HL-60 (cell line): Measurements from ENCODE around the gene POLR3A.
"Not testable (repeated sequence)": the region's sequence is repeated elsewhere in the genome, so short reads cannot be mapped to it uniquely, and the experiment has no call there.

Experiments
- GABPA ChIP-seq: IDR thresholded peaks from 2 replicates; pipeline ENCODE4 v1.6.1; 2012; ENCODE audit warnings: low read depth
- TF ChIP-seq, protein P1 (sequence below): IDR thresholded peaks from one replicate; pipeline ENCODE4 v1.5.1; 2011; ENCODE audit warnings: low read length, control low read depth, inconsistent platforms; ENCODE audit not compliant: insufficient read depth

DNA sequence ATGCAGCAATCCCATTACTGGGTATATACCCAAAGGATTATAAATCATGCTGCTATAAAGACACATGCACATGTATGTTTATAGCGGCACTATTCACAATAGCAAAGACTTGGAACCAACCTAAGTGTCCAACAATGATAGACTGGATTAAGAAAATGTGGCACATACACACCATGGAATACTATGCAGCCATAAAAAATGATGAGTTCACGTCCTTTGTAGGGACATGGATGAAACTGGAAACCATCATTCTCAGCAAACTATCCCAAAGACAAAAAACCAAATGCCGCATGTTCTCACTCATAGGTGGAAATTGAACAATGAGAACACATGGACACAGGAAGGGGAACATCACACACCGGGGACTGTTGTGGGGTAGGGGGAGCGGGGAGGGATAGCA, 30.5 kb downstream of the POLR3A start:
- not testable (repeated sequence) for TF ChIP-seq GABPA
- TF ChIP-seq, protein P1, sequence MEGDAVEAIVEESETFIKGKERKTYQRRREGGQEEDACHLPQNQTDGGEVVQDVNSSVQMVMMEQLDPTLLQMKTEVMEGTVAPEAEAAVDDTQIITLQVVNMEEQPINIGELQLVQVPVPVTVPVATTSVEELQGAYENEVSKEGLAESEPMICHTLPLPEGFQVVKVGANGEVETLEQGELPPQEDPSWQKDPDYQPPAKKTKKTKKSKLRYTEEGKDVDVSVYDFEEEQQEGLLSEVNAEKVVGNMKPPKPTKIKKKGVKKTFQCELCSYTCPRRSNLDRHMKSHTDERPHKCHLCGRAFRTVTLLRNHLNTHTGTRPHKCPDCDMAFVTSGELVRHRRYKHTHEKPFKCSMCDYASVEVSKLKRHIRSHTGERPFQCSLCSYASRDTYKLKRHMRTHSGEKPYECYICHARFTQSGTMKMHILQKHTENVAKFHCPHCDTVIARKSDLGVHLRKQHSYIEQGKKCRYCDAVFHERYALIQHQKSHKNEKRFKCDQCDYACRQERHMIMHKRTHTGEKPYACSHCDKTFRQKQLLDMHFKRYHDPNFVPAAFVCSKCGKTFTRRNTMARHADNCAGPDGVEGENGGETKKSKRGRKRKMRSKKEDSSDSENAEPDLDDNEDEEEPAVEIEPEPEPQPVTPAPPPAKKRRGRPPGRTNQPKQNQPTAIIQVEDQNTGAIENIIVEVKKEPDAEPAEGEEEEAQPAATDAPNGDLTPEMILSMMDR = not testable (repeated sequence)
